ENCODE data around the gene TLX2. TPM values are rescaled to one million over a fixed set of nuclear protein-coding genes. Genes with fewer than 3 reads are reported as not detected.

Gene TLX2
- total and polyA plus RNA-seq, 2 of the 13 experiments (the other 11 are each of a cell fraction or from before 2014, with no cell fraction given) = 0.05 to 0.20 TPM

DNA sequence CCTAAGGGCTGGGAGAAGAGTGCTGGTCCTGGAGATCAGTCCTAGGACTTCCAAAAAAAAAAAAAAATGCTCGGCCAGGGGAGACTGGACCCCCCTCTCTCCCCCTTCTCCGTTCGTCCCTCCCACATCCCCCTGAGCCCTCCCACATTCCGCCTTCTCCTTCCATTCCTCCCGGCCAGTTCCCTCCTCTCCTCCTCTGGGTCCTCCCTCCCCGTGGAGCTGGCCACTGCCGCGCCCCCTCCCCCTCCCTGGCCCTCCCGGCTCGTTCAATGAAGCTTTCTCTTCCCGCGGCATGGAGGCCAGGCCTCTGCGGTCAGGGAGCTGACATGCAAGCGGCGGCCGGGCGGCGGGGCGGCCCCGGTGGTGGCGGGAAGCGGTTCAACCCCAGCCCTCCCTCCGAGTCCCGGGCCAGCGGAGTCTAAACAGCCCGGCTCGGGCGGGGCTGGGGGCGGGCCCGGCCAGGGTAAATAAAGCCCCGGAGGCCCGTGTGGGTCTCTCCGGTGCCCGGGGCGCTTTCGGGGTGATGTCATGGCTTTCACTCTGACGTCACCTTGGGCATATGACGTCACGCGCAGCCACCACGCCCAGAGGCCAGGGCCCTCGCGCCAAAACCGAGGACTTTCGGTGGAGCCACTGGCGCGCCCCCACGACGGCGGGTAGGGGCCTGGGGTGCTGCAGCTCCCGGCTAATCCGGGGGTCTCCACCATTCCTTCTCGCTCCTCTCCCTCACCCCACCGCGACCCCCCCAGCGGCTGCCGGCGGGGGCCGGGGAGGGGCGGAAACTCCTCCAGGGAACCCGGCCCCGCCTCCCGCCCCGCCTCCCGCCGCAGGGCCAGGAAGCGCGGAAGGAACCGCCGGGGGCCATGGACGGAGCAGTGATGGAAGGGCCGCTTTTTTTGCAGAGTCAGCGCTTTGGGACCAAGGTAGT, 39.9 kb downstream of the TLX2 start, which contains the start of the genes DOK1 and LOXL3 (continued):
- TF ChIP-seq HMG20B (CRISPR knock-in tag; conservative IDR thresholded peaks at IDR 0.05) (no peak), SP5 (CRISPR knock-in tag; IDR thresholded peaks at IDR 0.05; ENCODE audit: borderline replicate concordance, low read depth) (peak; percentile 53; the same call in 1 of the 2 replicates), ZNF615 (CRISPR knock-in tag; IDR thresholded peaks at IDR 0.05; ENCODE audit: borderline replicate concordance) (peak; percentile 84; the same call in 1 of the 2 replicates), ZNF543 (CRISPR knock-in tag; IDR thresholded peaks at IDR 0.05) (peak; percentile 26; the same call in 1 of the 2 replicates), HNRNPL (IDR thresholded peaks at IDR 0.05; ENCODE audit: low read depth, low read length) (0 out of 2 replicates have a peak, but pooled peaks have one; percentile 36), ATF1 (CRISPR knock-in tag; IDR thresholded peaks at IDR 0.05) (peak; percentile 89), SOX13 (IDR thresholded peaks at IDR 0.05) (no peak), SOX13 (CRISPR knock-in tag; conservative IDR thresholded peaks at IDR 0.05 in 1 of 2, IDR thresholded peaks at IDR 0.05 in 1 of 2) (no peak), PHF5A (CRISPR knock-in tag; IDR thresholded peaks at IDR 0.05; ENCODE audit: low read depth, unreplicated experiment) (no peak), ZSCAN20 (CRISPR knock-in tag; IDR thresholded peaks at IDR 0.05; ENCODE audit: borderline replicate concordance) (0 out of 2 replicates have a peak, but pooled peaks have one; percentile 72), SIX1 (CRISPR knock-in tag; IDR thresholded peaks at IDR 0.05; ENCODE audit: borderline replicate concordance) (no peak), HOXA3 (CRISPR knock-in tag; IDR thresholded peaks at IDR 0.05) (peak; percentile 99), RBFOX2 (IDR thresholded peaks at IDR 0.05; ENCODE audit: low read depth, low read length) (0 out of 2 replicates have a peak, but pooled peaks have one; percentile 36), CREM (IDR thresholded peaks at IDR 0.05) (peak; percentile 94), CREM (CRISPR knock-in tag; IDR thresholded peaks at IDR 0.05) (peak; percentile 68; the same call in 1 of the 2 replicates), NPAS2 (CRISPR knock-in tag; IDR thresholded peaks at IDR 0.05; ENCODE audit: borderline replicate concordance) (0 out of 2 replicates have a peak, but pooled peaks have one; percentile 34), ZNF235 (CRISPR knock-in tag; IDR thresholded peaks at IDR 0.05; ENCODE audit: borderline replicate concordance) (0 out of 2 replicates have a peak, but pooled peaks have one; percentile 79), MAFG (CRISPR knock-in tag; IDR thresholded peaks at IDR 0.05) (peak; percentile 94)
- TF ChIP-seq, protein P1, sequence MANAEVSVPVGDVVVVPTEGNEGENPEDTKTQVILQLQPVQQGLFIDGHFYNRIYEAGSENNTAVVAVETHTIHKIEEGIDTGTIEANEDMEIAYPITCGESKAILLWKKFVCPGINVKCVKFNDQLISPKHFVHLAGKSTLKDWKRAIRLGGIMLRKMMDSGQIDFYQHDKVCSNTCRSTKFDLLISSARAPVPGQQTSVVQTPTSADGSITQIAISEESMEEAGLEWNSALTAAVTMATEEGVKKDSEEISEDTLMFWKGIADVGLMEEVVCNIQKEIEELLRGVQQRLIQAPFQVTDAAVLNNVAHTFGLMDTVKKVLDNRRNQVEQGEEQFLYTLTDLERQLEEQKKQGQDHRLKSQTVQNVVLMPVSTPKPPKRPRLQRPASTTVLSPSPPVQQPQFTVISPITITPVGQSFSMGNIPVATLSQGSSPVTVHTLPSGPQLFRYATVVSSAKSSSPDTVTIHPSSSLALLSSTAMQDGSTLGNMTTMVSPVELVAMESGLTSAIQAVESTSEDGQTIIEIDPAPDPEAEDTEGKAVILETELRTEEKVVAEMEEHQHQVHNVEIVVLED (CRISPR knock-in tag; IDR thresholded peaks at IDR 0.05; ENCODE audit: borderline replicate concordance) = peak; percentile 29; the same call in 1 of the 2 replicates
- TF ChIP-seq, protein P2, sequence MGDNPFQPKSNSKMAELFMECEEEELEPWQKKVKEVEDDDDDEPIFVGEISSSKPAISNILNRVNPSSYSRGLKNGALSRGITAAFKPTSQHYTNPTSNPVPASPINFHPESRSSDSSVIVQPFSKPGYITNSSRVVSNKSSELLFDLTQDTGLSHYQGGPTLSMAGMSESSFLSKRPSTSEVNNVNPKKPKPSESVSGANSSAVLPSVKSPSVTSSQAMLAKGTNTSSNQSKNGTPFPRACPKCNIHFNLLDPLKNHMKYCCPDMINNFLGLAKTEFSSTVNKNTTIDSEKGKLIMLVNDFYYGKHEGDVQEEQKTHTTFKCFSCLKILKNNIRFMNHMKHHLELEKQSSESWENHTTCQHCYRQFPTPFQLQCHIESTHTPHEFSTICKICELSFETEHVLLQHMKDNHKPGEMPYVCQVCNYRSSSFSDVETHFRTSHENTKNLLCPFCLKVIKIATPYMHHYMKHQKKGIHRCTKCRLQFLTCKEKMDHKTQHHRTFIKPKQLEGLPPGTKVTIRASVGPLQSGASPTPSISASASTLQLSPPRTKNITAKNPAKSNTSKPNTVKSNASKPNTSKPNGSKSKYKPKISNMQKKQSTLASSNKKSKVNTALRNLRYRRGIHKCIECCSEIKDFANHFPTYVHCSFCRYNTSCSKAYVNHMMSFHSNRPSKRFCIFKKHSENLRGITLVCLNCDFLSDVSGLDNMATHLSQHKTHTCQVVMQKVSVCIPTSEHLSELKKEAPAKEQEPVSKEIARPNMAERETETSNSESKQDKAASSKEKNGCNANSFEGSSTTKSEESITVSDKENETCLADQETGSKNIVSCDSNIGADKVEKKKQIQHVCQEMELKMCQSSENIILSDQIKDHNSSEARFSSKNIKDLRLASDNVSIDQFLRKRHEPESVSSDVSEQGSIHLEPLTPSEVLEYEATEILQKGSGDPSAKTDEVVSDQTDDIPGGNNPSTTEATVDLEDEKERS (CRISPR knock-in tag; IDR thresholded peaks at IDR 0.05) = 0 out of 2 replicates have a peak, but pooled peaks have one; percentile 43
- TF ChIP-seq, protein P3, sequence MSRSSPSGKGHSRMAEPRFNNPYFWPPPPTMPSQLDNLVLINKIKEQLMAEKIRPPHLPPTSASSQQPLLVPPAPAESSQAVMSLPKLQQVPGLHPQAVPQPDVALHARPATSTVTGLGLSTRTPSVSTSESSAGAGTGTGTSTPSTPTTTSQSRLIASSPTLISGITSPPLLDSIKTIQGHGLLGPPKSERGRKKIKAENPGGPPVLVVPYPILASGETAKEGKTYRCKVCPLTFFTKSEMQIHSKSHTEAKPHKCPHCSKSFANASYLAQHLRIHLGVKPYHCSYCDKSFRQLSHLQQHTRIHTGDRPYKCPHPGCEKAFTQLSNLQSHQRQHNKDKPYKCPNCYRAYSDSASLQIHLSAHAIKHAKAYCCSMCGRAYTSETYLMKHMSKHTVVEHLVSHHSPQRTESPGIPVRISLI (CRISPR knock-in tag; IDR thresholded peaks at IDR 0.05; ENCODE audit: borderline replicate concordance) = peak; percentile 16

All from HepG2 (cell line).